ENCODE results near the gene UNC79.

Gene UNC79

GRCh38 chr14:93747102-93747501 lies 316.4 kb downstream of the UNC79 start:
- Histone ChIP-seq H3K36me3 (ENCODE audit: control insufficient read depth, low read depth, low read length) (no peaks in the 10 kb centered on the region), H3K27ac (ENCODE audit: low read length) (no peak overlapping the region), H3K27me3 (ENCODE audit: control insufficient read depth, insufficient read depth, low read length) (no peaks in the 10 kb centered on the region), H3K4me1 (ENCODE audit: control insufficient read depth, low read depth, low read length) (peaks cover 6% of the 10 kb centered on the region), H3K9ac (ENCODE audit: low read length) (no peak overlapping the region), H3K4me3 (ENCODE audit: low read length) (no peak overlapping the region), H3K9me3 (ENCODE audit: control insufficient read depth, low read depth, low read length) (no peaks in the 10 kb centered on the region)

DNA sequence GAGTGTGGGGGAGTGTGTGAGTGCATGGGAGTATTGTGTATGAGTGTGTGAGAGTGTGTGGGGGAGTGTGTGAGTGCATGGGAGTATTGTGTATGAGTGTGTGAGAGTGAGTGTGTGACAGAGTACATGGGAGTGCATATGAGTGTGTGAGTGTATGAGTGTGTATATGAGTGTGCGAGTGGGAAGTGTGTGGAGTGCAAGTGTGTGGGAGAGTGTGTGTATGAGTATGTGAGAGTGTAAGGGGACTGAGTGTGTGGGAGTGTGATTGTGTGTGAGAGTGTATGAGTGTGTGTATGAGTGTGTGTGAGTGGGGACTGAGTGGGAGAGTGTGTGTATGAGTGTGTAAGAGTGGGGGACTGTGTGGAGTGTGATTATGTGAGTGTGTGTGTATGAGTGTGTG lies 316.8 kb downstream of the UNC79 start:
- H3K4me1 ChIP-seq (ENCODE audit: control insufficient read depth, low read depth, low read length), result peaks cover 6% of the 10 kb centered on the region
- no peaks in the 10 kb centered on the region for H3K9me3 ChIP-seq (ENCODE audit: control insufficient read depth, low read depth, low read length)
- no peak overlapping the region for H3K27ac ChIP-seq (ENCODE audit: low read length)
- H3K9ac ChIP-seq (ENCODE audit: low read length), result no peak overlapping the region
- H3K27me3 ChIP-seq (ENCODE audit: control insufficient read depth, insufficient read depth, low read length), result no peaks in the 10 kb centered on the region
- H3K4me3 ChIP-seq (ENCODE audit: low read length), result no peak overlapping the region
- no peaks in the 10 kb centered on the region for H3K36me3 ChIP-seq (ENCODE audit: control insufficient read depth, low read depth, low read length)

DNA sequence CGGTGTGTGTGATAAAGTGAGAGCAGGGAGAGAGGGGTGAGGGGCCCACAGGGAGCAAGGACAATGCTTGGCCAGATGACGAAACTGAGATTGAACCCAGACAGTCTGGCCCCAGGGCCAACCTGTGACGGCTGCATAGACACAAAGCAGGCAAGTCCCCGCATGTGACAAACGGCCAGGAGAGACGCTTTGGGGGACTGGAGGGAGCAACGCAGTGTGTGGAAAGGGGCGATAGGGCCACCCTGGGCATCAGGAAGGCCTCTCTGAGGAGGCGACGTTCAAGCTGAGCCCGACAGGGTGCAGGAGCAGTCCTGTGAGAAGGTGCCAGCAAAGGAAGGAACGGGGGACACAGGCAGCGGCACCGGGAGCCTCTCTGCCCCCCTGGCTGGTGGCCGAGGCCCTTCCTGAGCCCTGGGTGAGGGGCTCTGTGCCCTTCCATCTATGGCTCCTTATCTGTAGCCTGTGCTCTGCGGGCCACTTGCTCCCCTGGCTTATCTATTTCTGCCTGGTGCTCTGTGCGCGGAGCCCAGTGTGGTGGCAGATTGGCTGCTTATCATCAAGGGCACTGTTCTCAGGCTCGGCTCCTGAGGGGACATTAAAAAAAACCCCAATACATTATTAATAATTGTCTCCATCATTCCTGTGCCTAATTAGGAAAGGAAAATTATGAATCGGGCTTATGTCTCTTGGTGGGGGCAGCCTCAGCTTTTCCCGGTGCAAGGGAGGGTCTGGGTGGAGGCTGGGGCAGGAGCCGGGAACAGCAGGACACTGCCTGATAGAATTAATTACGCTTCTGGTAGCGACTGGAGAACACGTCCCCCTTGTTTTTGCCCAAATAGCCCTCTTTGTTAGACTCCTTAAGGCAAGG lies 317.7 kb downstream of the UNC79 start:
- no peaks in the 10 kb centered on the region for H3K36me3 ChIP-seq (ENCODE audit: control insufficient read depth, low read depth, low read length)
- peaks cover 6% of the 10 kb centered on the region for H3K4me1 ChIP-seq (ENCODE audit: control insufficient read depth, low read depth, low read length)
- H3K27ac ChIP-seq (ENCODE audit: low read length), result no peak overlapping the region
- no peaks in the 10 kb centered on the region for H3K9me3 ChIP-seq (ENCODE audit: control insufficient read depth, low read depth, low read length)
- no peak overlapping the region for H3K4me3 ChIP-seq (ENCODE audit: low read length)
- no peaks in the 10 kb centered on the region for H3K27me3 ChIP-seq (ENCODE audit: control insufficient read depth, insufficient read depth, low read length)
- no peak overlapping the region for H3K9ac ChIP-seq (ENCODE audit: low read length)

DNA sequence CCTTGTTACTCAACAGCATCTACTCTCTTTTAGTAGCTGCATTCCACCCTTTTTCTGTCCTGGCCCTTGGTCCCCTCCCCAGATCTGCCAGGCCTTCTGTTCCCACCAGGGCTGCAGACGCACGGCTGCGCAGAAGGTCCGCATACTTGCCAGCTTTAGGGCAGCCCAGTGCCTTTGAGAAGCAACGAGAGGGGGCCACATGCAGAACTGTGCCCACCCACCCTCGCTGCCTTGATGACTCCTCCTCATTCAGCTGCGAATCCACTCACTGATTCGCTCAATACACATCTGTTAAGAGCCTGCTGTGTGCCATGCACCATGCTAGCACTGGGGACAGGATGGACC lies 318.3 kb downstream of the UNC79 start:
- no peaks in the 10 kb centered on the region for H3K27me3 ChIP-seq (ENCODE audit: control insufficient read depth, insufficient read depth, low read length)
- no peaks in the 10 kb centered on the region for H3K9me3 ChIP-seq (ENCODE audit: control insufficient read depth, low read depth, low read length)
- H3K36me3 ChIP-seq (ENCODE audit: control insufficient read depth, low read depth, low read length), result no peaks in the 10 kb centered on the region
- no peak overlapping the region for H3K4me3 ChIP-seq (ENCODE audit: low read length)
- no peak overlapping the region for H3K9ac ChIP-seq (ENCODE audit: low read length)
- peaks cover 6% of the 10 kb centered on the region for H3K4me1 ChIP-seq (ENCODE audit: control insufficient read depth, low read depth, low read length)
- H3K27ac ChIP-seq (ENCODE audit: low read length), result no peak overlapping the region

GRCh38 chr14:93751946-93752655 lies 321.4 kb downstream of the UNC79 start:
- H3K4me3 ChIP-seq (ENCODE audit: low read length), result no peak overlapping the region
- no peaks in the 10 kb centered on the region for H3K36me3 ChIP-seq (ENCODE audit: control insufficient read depth, low read depth, low read length)
- no peaks in the 10 kb centered on the region for H3K4me1 ChIP-seq (ENCODE audit: control insufficient read depth, low read depth, low read length)
- no peak overlapping the region for H3K27ac ChIP-seq (ENCODE audit: low read length)
- no peak overlapping the region for H3K9ac ChIP-seq (ENCODE audit: low read length)
- no peaks in the 10 kb centered on the region for H3K9me3 ChIP-seq (ENCODE audit: control insufficient read depth, low read depth, low read length)
- no peaks in the 10 kb centered on the region for H3K27me3 ChIP-seq (ENCODE audit: control insufficient read depth, insufficient read depth, low read length)

DNA sequence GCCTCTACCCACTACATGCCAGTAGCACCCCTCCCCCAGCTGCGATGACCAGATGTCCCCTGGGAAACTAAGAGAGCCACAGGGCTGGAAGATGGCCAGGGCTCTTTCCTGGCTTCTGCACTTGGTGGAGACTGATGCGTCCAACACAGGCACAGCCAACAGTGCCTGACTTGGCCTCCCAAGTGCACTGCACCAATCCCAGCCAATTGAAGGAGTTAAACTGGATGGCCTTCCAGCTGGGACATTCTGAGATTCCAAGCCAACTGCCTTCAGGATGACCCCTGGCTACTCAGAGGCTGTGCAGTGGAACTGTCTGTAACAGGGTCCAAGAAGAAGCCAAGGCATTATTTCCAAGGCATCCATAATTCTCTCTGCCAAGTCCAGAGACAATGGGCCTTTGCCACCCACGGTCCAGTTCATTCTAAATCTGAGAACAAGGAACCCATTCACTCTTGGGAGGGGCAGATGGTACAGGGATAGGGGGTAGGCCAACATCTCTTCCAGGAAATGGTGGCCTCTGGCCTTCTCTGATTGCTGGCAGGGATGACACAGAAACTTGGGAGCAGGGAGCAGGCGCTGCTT lies 322.3 kb downstream of the UNC79 start:
- H3K36me3 ChIP-seq (ENCODE audit: control insufficient read depth, low read depth, low read length), result no peaks in the 10 kb centered on the region
- no peaks in the 10 kb centered on the region for H3K9me3 ChIP-seq (ENCODE audit: control insufficient read depth, low read depth, low read length)
- H3K4me3 ChIP-seq (ENCODE audit: low read length), result no peak overlapping the region
- no peaks in the 10 kb centered on the region for H3K27me3 ChIP-seq (ENCODE audit: control insufficient read depth, insufficient read depth, low read length)
- no peaks in the 10 kb centered on the region for H3K4me1 ChIP-seq (ENCODE audit: control insufficient read depth, low read depth, low read length)
- H3K9ac ChIP-seq (ENCODE audit: low read length), result no peak overlapping the region
- H3K27ac ChIP-seq (ENCODE audit: low read length), result no peak overlapping the region

DNA sequence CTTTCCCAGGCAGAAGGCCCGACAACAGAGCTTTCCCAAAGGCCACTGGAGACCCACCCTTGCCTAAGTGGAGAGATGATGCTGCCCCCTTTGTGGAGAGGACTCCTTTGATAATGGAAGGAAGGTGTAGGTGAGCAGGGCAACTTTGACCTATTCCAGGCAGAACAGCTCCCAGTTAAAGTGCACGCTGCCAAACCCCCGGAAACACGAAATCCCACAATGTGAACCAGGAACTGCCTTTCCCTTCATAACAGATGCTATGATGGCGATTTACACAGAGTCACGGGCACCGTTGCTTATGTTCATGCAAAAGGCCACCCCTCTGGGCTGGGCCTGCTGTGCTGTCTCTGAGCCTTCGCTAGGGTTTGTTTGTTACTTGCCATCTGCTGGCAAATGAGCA lies 322.9 kb downstream of the UNC79 start:
- Histone ChIP-seq H3K27ac (ENCODE audit: low read length) (no peak overlapping the region), H3K4me3 (ENCODE audit: low read length) (no peak overlapping the region), H3K27me3 (ENCODE audit: control insufficient read depth, insufficient read depth, low read length) (no peaks in the 10 kb centered on the region), H3K9me3 (ENCODE audit: control insufficient read depth, low read depth, low read length) (no peaks in the 10 kb centered on the region), H3K4me1 (ENCODE audit: control insufficient read depth, low read depth, low read length) (no peaks in the 10 kb centered on the region), H3K36me3 (ENCODE audit: control insufficient read depth, low read depth, low read length) (no peaks in the 10 kb centered on the region), H3K9ac (ENCODE audit: low read length) (no peak overlapping the region)

GRCh38 chr14:93757206-93757605 lies 326.5 kb downstream of the UNC79 start:
- Histone ChIP-seq H3K9ac (ENCODE audit: low read length) (no peak overlapping the region), H3K9me3 (ENCODE audit: control insufficient read depth, low read depth, low read length) (no peaks in the 10 kb centered on the region), H3K4me3 (ENCODE audit: low read length) (no peak overlapping the region), H3K36me3 (ENCODE audit: control insufficient read depth, low read depth, low read length) (no peaks in the 10 kb centered on the region), H3K4me1 (ENCODE audit: control insufficient read depth, low read depth, low read length) (no peaks in the 10 kb centered on the region), H3K27me3 (ENCODE audit: control insufficient read depth, insufficient read depth, low read length) (no peaks in the 10 kb centered on the region), H3K27ac (ENCODE audit: low read length) (no peak overlapping the region)

Measured in iPS-18a (cell line).